PFSK-1 (cell line): ENCODE results near the gene PPIB.

Source experiments
- POLR2AphosphoS5 ChIP-seq: IDR thresholded peaks from 2 replicates; pipeline ENCODE4 v1.6.1; 2012; ENCODE audit warnings: low read depth, mild to moderate bottlenecking, control low read depth, low read length, moderate library complexity
- SIN3A ChIP-seq: IDR thresholded peaks from 2 replicates; pipeline ENCODE4 v1.6.1; 2012; ENCODE audit warnings: mild to moderate bottlenecking, low read length, moderate library complexity, borderline replicate concordance; ENCODE audit not compliant: insufficient read depth
- TAF1 ChIP-seq: IDR thresholded peaks from 2 replicates; pipeline ENCODE4 v1.6.1; 2012; ENCODE audit warnings: low read length, control low read depth, borderline replicate concordance; ENCODE audit not compliant: insufficient read depth

DNA sequence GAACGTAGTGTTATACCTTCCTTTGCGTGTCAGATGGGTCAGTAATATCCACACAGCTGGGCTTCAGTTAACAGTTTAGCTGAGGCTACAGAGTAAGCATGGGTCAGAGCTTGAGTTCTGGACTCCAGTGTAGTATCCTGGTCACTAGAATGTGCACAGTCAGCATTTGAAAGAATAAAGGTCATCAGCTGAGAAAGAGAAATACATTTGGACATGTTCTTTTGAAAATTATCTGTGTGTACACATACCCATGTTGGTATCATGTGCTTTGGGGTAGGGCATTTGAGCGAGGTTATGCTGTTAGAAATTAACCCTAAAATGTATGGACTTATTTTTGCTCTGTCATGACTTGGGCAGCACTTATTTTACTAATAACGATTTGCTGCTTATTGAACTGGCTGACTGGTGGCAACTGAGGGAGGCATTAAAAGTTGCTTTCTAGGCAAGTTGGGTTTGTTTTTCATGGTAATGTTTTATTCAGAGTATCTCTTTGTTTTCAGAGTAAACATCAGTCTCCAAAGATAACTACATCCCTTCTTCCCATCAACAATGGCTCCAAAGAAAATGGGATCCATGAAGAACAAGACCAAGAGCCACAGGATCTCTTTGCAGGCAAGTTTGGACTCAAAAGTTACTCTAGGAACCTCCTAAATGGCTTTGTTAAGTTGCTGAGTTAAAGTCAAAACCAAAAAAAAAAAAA, 50.6 kb downstream of the PPIB start:
- TF ChIP-seq TAF1 (no peak), POLR2AphosphoS5 (no peak), SIN3A (no peak)
